PFSK-1 (cell line): ENCODE results near the gene ARHGEF16.

Experiments used
- FOXP2 ChIP-seq: optimal IDR thresholded peaks from 2 replicates; pipeline ENCODE3; 2011; ENCODE audit warnings: borderline replicate concordance, control low read depth, inconsistent platforms; ENCODE audit not compliant: insufficient read depth; ENCODE audit errors: extremely low read length, extremely low read depth
- POLR2AphosphoS5 ChIP-seq: IDR thresholded peaks from 2 replicates; pipeline ENCODE4 v1.6.1; 2012; ENCODE audit warnings: low read depth, mild to moderate bottlenecking, control low read depth, low read length, moderate library complexity
- SIN3A ChIP-seq: IDR thresholded peaks from 2 replicates; pipeline ENCODE4 v1.6.1; 2012; ENCODE audit warnings: mild to moderate bottlenecking, low read length, moderate library complexity, borderline replicate concordance; ENCODE audit not compliant: insufficient read depth
- TAF1 ChIP-seq: IDR thresholded peaks from 2 replicates; pipeline ENCODE4 v1.6.1; 2012; ENCODE audit warnings: low read length, control low read depth, borderline replicate concordance; ENCODE audit not compliant: insufficient read depth

GRCh38 chr1:3431266-3431665, 23.2 kb upstream of the ARHGEF16 start:
- TF ChIP-seq POLR2AphosphoS5 (no peak), SIN3A (no peak), FOXP2 (no peak), TAF1 (no peak)
